Naive thymus-derived CD4-positive, alpha-beta T cell (primary cell): ENCODE measurements around the gene NAV2. TPM values are rescaled to one million over a fixed set of nuclear protein-coding genes. Genes with fewer than 3 reads are reported as not detected.

Experiments used
- ATAC-seq: fragments of 150-1000 bp; cut with Tn5 transposase; 2 replicates; pipeline ENCODE4 v1.10.0; 2021; ENCODE audit warnings: mild to moderate bottlenecking, moderate library complexity
- CTCF ChIA-PET: fragments of 350-600 bp; sonication (Branson Sonifier 250); formaldehyde crosslinking; loops from one replicate; lab custom pipeline; 2021; ENCODE audit warnings: antibody characterized with exemption; lab: Charles Lee
- POLR2A ChIA-PET: fragments of 350-600 bp; sonication (Branson Sonifier 250); formaldehyde crosslinking; loops from one replicate; lab custom pipeline; 2021; ENCODE audit warnings: antibody characterized with exemption, inconsistent platforms; lab: Charles Lee
- DNase-seq, 9 donors: peaks; one replicate each; pipeline versions ENCODE4 v3.0.0 to v3.0.0-alpha.2; 2020 to 2022; ENCODE audit warnings: mixed read lengths in 1 of 9
- H3K27ac ChIP-seq: one replicate; pipeline ENCODE4 v1.7.0; 2013; ENCODE audit warnings: mild to moderate bottlenecking, low read depth, low read length, moderate library complexity
- H3K27me3 ChIP-seq, 2 donors: one replicate each; pipeline ENCODE4 v1.7.0; 2013; ENCODE audit warnings: low read length in 2 of 2, mild to moderate bottlenecking in 2 of 2, moderate library complexity in 2 of 2; ENCODE audit not compliant: control insufficient read depth in 2 of 2, insufficient read depth in 2 of 2
- H3K36me3 ChIP-seq, 3 experiments: 1 replicate in 2 of 3; 2 replicates in 1 of 3; pipeline ENCODE4 v1.7.0; 2013; ENCODE audit warnings: low read length in 3 of 3, mild to moderate bottlenecking in 3 of 3, moderate library complexity in 1 of 3; ENCODE audit not compliant: insufficient read depth in 3 of 3, control insufficient read depth in 2 of 3
- H3K4me1 ChIP-seq, 2 donors: one replicate each; pipeline ENCODE4 v1.7.0; 2013; ENCODE audit warnings: low read length in 2 of 2, mild to moderate bottlenecking in 2 of 2, moderate library complexity in 1 of 2; ENCODE audit not compliant: control insufficient read depth in 2 of 2, insufficient read depth in 2 of 2
- H3K4me3 ChIP-seq: 2 replicates; pipeline ENCODE4 v1.7.0; 2013; ENCODE audit warnings: mild to moderate bottlenecking, low read length
- H3K9me3 ChIP-seq, 3 experiments: 1 replicate in 2 of 3; 2 replicates in 1 of 3; pipeline ENCODE4 v1.7.0; 2013; ENCODE audit warnings: low read length in 3 of 3; ENCODE audit not compliant: control insufficient read depth in 2 of 3
- H3K27ac Mint-ChIP-seq, 9 donors: one replicate each; pipeline ENCODE4 v1.8.0; 2020 to 2022; ENCODE audit warnings: mixed read lengths in 9 of 9, mild to moderate bottlenecking in 8 of 9, moderate library complexity in 5 of 9, inconsistent platforms in 2 of 9
- H3K27me3 Mint-ChIP-seq, 5 donors: one replicate each; pipeline ENCODE4 v1.8.0; 2021 to 2022; ENCODE audit warnings: mixed read lengths in 5 of 5, mild to moderate bottlenecking in 1 of 5
- H3K36me3 Mint-ChIP-seq, 5 donors: one replicate each; pipeline ENCODE4 v1.8.0; 2020 to 2022; ENCODE audit warnings: mixed read lengths in 5 of 5, mild to moderate bottlenecking in 3 of 5, inconsistent platforms in 1 of 5
- H3K4me1 Mint-ChIP-seq, 7 donors: one replicate each; pipeline ENCODE4 v1.8.0; 2020 to 2022; ENCODE audit warnings: mixed read lengths in 7 of 7, mild to moderate bottlenecking in 3 of 7, inconsistent platforms in 1 of 7
- H3K4me3 Mint-ChIP-seq, 10 donors: one replicate each; pipeline ENCODE4 v1.8.0; 2020 to 2022; ENCODE audit warnings: mild to moderate bottlenecking in 10 of 10, mixed read lengths in 10 of 10, moderate library complexity in 6 of 10, inconsistent platforms in 2 of 10
- H3K9me3 Mint-ChIP-seq, 11 donors: one replicate each; pipeline ENCODE4 v1.8.0; 2020 to 2022; ENCODE audit warnings: mixed read lengths in 11 of 11, mild to moderate bottlenecking in 4 of 11, inconsistent platforms in 1 of 11, moderate library complexity in 1 of 11
- intact Hi-C, 2 donors: fragments of 100-400 bp; cut with micrococcal nuclease; formaldehyde crosslinking; loops; one replicate each; pipeline ENCODE4 v1.15.1; 2023
- polyA plus RNA-seq, 2 donors: library from polyadenylated mRNA; unstranded; fragments of 300-500 nt; fragmentation: Illumina TruSeq; gene quantifications; one replicate each; pipeline ENCODE4 v1.2.3, GENCODE V29; 2021
- total RNA-seq, 6 experiments: library from RNA in 5 of 6; stranded (reverse) in 5 of 6; gene quantifications; 1 replicate in 5 of 6; 2 replicates in 1 of 6; pipeline ENCODE4 v1.2.3 and lab custom pipeline; 2021 to 2026

The NAV2 gene
- total and polyA plus RNA-seq, 7 experiments from 2014 or later, result 0.24 to 2.2 (median 0.48) TPM; not detected in 2

DNA sequence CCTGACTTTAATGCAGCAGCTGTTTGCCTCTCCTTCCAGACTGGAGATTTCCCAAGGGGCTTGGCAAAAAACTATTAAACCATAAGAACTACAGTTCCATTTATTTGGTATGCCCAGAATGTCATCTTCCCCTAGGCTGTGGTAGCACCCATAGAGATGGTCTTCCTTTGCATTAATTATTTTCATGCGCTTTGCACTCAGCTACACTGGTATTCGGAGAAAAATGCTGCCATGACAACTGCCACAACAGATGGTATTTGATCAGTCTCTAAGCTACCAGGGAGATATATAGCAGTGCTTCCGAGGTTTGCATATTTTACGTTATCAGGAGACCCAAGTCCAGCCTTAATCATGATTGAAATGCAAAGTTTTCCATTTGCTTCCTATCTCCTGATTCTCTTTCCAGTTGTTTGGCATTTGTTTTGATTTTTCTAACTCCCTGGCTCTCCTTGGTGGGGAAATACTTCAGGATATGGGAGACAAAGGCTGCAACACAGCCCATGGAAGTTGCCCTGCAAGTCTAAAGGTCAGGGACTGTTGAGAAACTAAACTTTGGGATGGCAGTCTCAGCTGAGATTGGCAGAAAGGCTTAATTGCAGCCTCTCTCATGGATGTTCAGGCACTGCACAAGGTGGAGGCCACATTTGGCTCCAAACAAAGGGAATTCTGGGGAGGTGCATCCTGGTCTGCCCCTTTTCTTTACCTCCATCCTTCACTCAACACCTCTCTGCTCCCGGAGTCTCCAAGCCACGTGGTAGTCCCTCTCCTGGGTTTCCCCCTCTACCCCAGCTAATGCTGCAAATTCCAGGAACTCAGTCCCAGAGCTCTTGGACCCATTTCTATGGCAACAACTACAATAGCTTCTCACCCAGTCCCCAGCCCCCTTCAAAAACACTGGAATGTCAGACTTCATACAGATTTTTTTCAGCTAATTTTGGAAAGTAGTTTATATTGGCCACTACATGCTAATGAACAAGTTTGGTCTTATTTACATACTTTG lies 151.8 kb downstream of the NAV2 start:
- no peaks in the 10 kb centered on the region for H3K4me1 Mint-ChIP-seq
- H3K27me3 Mint-ChIP-seq, result peaks cover 0 to 10% (median 4%) of the 10 kb centered on the region in 5 donors
- POLR2A ChIA-PET, result no interaction called here
- no peaks in the 10 kb centered on the region for H3K4me1 ChIP-seq
- no peaks in the 10 kb centered on the region for H3K27me3 ChIP-seq
- CTCF ChIA-PET, result no interaction called here
- no peak overlapping the region for H3K27ac ChIP-seq
- H3K4me3 ChIP-seq, result no peak overlapping the region
- DNase-seq, result no peak
- H3K36me3 Mint-ChIP-seq, result no peaks in the 10 kb centered on the region
- peaks cover 0 to 1% (median 0%) of the 10 kb centered on the region in 11 donors for H3K9me3 Mint-ChIP-seq
- no peaks in the 10 kb centered on the region for H3K9me3 ChIP-seq
- no peak for ATAC-seq
- no peaks in the 10 kb centered on the region for H3K36me3 ChIP-seq
- intact Hi-C loops, result no loop called here
- H3K4me3 Mint-ChIP-seq, result no peak overlapping the region
- no peak overlapping the region for H3K27ac Mint-ChIP-seq

DNA sequence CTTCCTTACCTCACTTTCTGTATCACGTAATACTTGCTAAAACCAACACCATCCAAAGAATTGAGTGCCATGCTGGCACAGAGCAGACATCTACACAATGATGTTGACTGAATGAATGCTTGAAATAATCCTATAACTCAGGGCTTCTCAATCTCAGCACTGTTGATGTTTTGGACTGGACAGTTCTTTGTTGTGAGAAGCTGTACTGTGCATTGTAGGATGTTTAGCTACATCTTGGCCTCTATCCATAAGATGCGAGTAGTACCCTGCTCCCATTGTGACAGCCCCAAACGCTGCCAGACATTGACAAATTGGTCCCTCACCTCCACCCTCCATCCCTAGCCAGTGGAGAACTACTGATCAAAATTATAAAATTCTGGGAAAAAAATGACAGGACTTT lies 153.4 kb downstream of the NAV2 start:
- no peaks in the 10 kb centered on the region for H3K27me3 ChIP-seq
- DNase-seq (no peak), ATAC-seq (no peak)
- no peak overlapping the region for H3K4me3 ChIP-seq
- no peaks in the 10 kb centered on the region for H3K9me3 ChIP-seq
- Mint-ChIP-seq H3K4me1 (no peaks in the 10 kb centered on the region), H3K27ac (no peak overlapping the region), H3K9me3 (peaks cover 0 to 1% (median 0%) of the 10 kb centered on the region in 11 donors), H3K4me3 (no peak overlapping the region), H3K27me3 (peaks cover 0 to 10% (median 4%) of the 10 kb centered on the region in 5 donors), H3K36me3 (no peaks in the 10 kb centered on the region)
- intact Hi-C loops, result no loop called here
- H3K36me3 ChIP-seq, result no peaks in the 10 kb centered on the region
- POLR2A ChIA-PET, result no interaction called here
- CTCF ChIA-PET, result no interaction called here
- H3K27ac ChIP-seq, result no peak overlapping the region
- H3K4me1 ChIP-seq, result no peaks in the 10 kb centered on the region

DNA sequence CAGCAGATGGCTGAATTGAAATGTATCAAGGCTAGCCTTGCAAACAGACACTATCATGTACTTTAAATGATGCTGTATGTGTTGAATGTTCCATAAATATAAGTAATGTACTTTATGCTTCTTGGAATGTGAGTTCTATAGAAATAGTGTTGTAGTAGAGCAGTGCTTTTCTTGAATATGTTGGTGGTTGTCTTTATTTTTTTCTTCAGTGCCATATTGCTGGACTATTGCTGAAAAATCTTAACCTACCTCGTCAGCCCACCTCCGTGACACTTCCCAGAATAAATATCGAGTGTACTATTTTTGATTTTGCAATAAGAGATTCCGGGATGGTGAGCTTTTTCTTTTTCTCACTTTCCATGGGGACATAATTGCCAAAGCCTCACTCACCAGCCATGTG lies 153.9 kb downstream of the NAV2 start:
- H3K27ac ChIP-seq, result no peak overlapping the region
- no peak overlapping the region for H3K27ac Mint-ChIP-seq
- POLR2A ChIA-PET, result no interaction called here
- ATAC-seq (no peak), DNase-seq (no peak)
- no peak overlapping the region for H3K4me3 ChIP-seq
- CTCF ChIA-PET, result no interaction called here
- intact Hi-C loops, result no loop called here
- H3K9me3 ChIP-seq, result no peaks in the 10 kb centered on the region
- peaks cover 0 to 13% (median 4%) of the 10 kb centered on the region in 5 donors for H3K27me3 Mint-ChIP-seq
- no peaks in the 10 kb centered on the region for H3K4me1 ChIP-seq
- H3K27me3 ChIP-seq, result no peaks in the 10 kb centered on the region
- H3K9me3 Mint-ChIP-seq, result peaks cover 0 to 1% (median 0%) of the 10 kb centered on the region in 11 donors
- no peaks in the 10 kb centered on the region for H3K4me1 Mint-ChIP-seq
- H3K36me3 Mint-ChIP-seq, result no peaks in the 10 kb centered on the region
- no peak overlapping the region for H3K4me3 Mint-ChIP-seq
- H3K36me3 ChIP-seq, result no peaks in the 10 kb centered on the region

DNA sequence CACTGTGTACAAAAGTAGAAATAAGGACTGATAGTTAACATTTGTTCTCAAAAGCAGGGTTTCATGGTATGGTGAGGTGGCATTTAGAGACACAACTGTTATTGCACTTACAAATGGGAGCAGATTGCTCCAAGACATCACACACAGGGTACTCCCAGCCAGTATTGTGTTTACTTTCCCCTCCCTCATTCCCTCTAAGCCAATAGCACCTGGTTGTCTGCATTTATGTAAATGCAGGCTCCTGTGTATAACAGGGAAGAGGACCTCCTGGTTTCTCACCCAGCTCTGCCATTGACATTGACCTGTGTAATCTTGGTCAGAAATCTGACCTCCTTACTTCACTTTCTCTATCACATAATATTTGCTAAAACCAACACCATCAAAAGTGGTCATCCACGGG lies 154.4 kb downstream of the NAV2 start:
- Histone ChIP-seq H3K27me3 (no peaks in the 10 kb centered on the region), H3K27ac (no peak overlapping the region), H3K9me3 (no peaks in the 10 kb centered on the region), H3K36me3 (no peaks in the 10 kb centered on the region), H3K4me1 (no peaks in the 10 kb centered on the region), H3K4me3 (no peak overlapping the region)
- CTCF ChIA-PET, result no interaction called here
- POLR2A ChIA-PET, result no interaction called here
- no peak overlapping the region for H3K4me3 Mint-ChIP-seq
- ATAC-seq (no peak), DNase-seq (no peak)
- H3K36me3 Mint-ChIP-seq, result no peaks in the 10 kb centered on the region
- intact Hi-C loops, result no loop called here
- H3K27me3 Mint-ChIP-seq, result peaks cover 0 to 17% (median 4%) of the 10 kb centered on the region in 5 donors
- H3K4me1 Mint-ChIP-seq, result no peaks in the 10 kb centered on the region
- H3K9me3 Mint-ChIP-seq, result peaks cover 0 to 1% (median 0%) of the 10 kb centered on the region in 11 donors
- H3K27ac Mint-ChIP-seq, result no peak overlapping the region

DNA sequence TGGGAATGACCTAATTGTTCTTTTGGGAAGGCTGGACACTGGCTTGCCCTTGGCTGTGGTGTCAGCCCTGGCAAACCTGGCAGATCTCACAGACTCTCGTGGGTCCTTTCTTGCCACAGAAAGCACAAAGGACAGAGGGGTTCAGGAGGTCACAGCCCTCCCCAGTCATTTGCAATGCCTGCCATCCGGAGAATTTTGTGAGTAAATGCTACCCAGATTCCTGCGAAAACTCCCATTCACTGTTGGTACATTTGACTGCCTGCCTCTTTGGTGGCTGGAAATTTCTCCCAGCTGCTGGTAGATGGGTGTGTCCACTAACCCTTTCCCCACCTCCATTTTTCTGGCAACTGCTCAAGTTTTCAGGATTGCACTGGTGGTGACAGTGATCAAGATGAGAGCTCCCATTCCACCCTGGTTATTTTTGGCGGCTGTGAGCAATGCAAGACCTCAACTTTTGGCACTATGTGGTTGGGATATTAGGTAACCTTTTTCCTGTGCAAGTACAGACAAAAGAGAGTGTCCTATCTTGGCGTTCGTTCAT lies 155.7 kb downstream of the NAV2 start:
- no peaks in the 10 kb centered on the region for H3K4me1 ChIP-seq
- intact Hi-C loops, result no loop called here
- H3K27me3 ChIP-seq, result no peaks in the 10 kb centered on the region
- no peak overlapping the region for H3K4me3 ChIP-seq
- peaks cover 0 to 1% (median 0%) of the 10 kb centered on the region in 11 donors for H3K9me3 Mint-ChIP-seq
- no peak overlapping the region for H3K27ac Mint-ChIP-seq
- no peak overlapping the region for H3K4me3 Mint-ChIP-seq
- H3K27me3 Mint-ChIP-seq, result peaks cover 0 to 17% (median 4%) of the 10 kb centered on the region in 5 donors
- ChIA-PET POLR2A (no interaction called here), CTCF (no interaction called here)
- DNase-seq (no peak), ATAC-seq (no peak)
- H3K4me1 Mint-ChIP-seq, result no peaks in the 10 kb centered on the region
- no peaks in the 10 kb centered on the region for H3K36me3 ChIP-seq
- no peaks in the 10 kb centered on the region for H3K9me3 ChIP-seq
- H3K36me3 Mint-ChIP-seq, result no peaks in the 10 kb centered on the region
- no peak overlapping the region for H3K27ac ChIP-seq

DNA sequence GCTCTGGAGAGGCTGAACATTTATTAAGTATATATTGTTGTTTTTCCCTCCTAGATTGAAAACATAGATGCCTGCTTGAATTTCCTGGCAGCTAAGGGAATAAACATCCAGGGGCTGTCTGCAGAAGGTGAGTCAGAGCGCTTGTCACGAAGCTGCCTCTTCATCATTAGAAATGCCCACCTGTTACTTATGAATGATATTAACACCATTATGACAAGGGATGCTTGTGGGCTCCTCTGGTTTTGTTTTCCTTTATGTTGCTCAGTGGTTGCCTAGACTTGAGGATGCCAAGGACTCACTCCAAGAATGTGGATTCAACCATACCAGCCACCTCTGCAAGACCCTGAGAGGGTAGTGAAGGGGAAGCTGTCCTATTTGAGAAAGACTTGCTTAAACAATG lies 156.2 kb downstream of the NAV2 start:
- H3K4me1 ChIP-seq, result no peaks in the 10 kb centered on the region
- ATAC-seq (no peak), DNase-seq (no peak)
- Mint-ChIP-seq H3K36me3 (no peaks in the 10 kb centered on the region), H3K9me3 (peaks cover 0 to 1% (median 0%) of the 10 kb centered on the region in 11 donors), H3K27ac (no peak overlapping the region), H3K27me3 (peaks cover 0 to 17% (median 0%) of the 10 kb centered on the region in 5 donors), H3K4me3 (no peak overlapping the region), H3K4me1 (no peaks in the 10 kb centered on the region)
- intact Hi-C loops, result no loop called here
- no peaks in the 10 kb centered on the region for H3K27me3 ChIP-seq
- ChIA-PET POLR2A (no interaction called here), CTCF (no interaction called here)
- H3K36me3 ChIP-seq, result no peaks in the 10 kb centered on the region
- H3K4me3 ChIP-seq, result no peak overlapping the region
- no peaks in the 10 kb centered on the region for H3K9me3 ChIP-seq
- no peak overlapping the region for H3K27ac ChIP-seq
